Choroid plexus epithelial cell (primary cell): ENCODE data around the gene KIRREL3.

Experiments used
- DNase-seq: peaks from one replicate; pipeline ENCODE4 v3.0.0-alpha.2; 2010; ENCODE audit warnings: low read depth
- H3K4me3 ChIP-seq: 2 replicates; pipeline ENCODE4 v1.5.1; 2011; ENCODE audit warnings: low read depth, mild to moderate bottlenecking, control low read depth, low read length, moderate library complexity
- TF ChIP-seq, protein P1 (sequence below): conservative IDR thresholded peaks from 2 replicates; pipeline ENCODE4 v1.5.1; 2011; ENCODE audit warnings: low read depth, mild to moderate bottlenecking, control low read depth, inconsistent platforms, low read length, moderate library complexity

KIRREL3 gene

DNA sequence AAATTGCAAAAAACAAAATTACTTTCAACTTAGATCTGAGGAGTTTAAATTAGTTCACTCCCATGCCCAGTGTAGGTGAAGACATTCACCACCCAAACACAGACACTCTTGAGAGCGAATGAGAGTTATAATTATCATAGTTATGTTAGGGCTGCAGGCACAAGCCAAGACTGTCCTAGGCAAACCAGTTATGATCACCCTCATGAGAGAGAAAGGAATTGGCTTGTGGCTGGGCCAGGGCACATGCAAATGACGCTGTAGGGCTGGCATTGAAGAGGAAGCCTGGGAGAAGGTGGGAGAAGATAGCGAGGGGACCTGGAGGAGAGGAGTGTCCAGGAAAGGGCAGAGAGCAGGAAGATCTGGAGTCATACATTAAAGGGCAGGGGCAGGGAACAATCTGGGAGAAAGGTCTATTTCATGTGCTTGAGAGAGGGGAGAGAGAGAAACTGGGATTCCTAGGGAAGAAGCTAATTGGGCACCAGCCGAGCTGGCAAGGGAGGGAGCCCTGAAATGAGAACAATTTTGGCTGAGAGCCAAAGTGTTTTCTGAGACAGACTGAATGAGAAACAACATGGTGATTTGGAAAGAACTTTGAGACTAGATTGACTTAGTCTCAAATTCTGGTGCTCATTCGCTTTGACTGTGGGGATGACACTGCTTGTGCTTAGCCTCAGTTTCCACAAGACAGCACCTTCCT lies 279.9 kb downstream of the KIRREL3 start:
- no peak for DNase-seq
- no peak overlapping the region for H3K4me3 ChIP-seq
- TF ChIP-seq, protein P1, sequence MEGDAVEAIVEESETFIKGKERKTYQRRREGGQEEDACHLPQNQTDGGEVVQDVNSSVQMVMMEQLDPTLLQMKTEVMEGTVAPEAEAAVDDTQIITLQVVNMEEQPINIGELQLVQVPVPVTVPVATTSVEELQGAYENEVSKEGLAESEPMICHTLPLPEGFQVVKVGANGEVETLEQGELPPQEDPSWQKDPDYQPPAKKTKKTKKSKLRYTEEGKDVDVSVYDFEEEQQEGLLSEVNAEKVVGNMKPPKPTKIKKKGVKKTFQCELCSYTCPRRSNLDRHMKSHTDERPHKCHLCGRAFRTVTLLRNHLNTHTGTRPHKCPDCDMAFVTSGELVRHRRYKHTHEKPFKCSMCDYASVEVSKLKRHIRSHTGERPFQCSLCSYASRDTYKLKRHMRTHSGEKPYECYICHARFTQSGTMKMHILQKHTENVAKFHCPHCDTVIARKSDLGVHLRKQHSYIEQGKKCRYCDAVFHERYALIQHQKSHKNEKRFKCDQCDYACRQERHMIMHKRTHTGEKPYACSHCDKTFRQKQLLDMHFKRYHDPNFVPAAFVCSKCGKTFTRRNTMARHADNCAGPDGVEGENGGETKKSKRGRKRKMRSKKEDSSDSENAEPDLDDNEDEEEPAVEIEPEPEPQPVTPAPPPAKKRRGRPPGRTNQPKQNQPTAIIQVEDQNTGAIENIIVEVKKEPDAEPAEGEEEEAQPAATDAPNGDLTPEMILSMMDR: no peak

DNA sequence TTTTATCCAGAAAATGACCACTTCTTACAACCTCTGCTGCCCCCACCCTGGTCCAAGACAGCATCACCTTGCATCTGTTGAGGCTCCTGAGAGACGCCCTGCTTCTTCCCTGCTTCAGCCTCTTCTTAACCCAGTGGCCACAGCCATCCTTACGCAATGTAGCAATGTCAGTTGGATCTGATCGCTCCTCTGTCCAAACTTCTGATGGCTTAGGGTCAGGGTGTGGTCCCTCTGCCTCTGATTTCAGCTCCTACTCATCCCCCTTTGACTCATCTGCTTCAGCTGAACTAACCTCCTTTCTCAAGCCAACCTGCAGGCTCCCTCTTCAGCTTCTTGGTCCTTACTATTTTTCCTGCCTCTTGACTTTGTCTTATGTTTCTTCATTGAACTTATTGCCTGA lies 280.8 kb downstream of the KIRREL3 start:
- no peak for DNase-seq
- TF ChIP-seq, protein P1: no peak
- H3K4me3 ChIP-seq: no peak overlapping the region

DNA sequence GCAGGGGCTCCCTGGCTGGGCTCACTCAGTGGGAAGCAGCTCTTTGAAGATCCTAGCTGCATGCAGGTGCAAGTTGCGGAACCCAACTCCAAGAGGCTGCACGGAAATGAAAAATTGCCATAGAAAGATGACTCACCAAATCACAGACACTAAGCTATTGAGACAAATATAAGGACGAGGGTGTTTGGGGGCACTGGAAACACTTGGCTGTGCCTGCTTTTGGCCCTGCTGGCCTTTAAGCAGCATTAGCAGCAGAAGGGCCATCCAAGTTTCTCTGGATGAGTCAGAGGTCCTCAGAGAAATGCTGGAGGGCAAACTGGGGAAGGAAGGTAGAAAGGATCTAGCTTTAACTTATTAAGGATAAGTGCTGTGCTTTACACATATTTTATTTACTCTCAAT lies 282.3 kb downstream of the KIRREL3 start:
- no peak overlapping the region for H3K4me3 ChIP-seq
- TF ChIP-seq, protein P1: no peak
- no peak for DNase-seq

DNA sequence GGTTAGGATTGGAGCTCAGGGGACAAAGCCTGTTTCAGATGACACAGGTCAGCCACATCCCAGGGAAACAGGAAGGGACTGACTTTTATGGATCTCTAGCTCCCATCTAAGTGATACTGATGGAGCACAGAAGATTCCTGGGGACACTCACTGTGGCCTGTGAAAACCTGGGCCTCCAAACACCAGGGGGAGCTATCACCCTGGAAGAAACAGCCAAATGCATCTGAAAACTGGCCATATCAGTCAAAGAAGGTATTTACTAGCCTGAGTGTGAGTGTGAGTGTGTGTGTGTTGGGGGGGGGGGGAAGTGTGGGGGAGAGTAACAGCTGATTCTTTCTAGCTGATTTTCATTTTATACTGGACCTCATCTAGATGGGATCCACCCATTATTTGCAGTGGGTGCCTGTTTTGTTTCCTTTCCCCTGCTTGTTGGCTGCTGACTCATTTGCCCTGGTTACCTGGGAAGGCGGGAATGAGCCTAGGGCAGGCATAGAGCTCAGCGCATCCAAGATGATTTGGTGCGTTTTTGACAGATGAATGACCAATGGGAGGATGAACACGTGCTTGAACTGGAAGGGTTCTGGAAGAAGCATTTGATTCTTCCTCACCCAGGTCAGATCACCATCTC lies 284.0 kb downstream of the KIRREL3 start:
- no peak overlapping the region for H3K4me3 ChIP-seq
- DNase-seq: peak; percentile 2
- TF ChIP-seq, protein P1: peak; percentile 33

DNA sequence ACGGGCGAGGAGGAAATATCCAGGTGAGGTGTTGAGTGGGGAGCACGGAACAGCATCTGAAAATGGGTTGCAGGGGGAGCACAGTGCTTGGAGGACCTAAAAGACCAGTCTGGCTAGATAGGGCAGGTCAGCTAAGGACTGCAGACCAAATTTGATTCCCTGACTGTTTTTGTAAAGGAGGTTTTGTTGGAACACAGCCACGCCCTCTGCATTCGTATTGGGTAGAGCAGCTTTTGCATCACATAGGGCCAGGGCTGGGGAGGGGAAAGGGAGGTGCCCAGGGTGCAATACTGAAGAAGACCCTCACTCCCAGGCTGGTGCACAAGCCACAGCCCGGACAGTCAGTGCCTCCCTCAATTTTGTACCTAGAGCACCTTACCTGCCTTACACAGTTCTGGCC lies 286.8 kb downstream of the KIRREL3 start:
- DNase-seq: no peak
- TF ChIP-seq, protein P1: no peak

DNA sequence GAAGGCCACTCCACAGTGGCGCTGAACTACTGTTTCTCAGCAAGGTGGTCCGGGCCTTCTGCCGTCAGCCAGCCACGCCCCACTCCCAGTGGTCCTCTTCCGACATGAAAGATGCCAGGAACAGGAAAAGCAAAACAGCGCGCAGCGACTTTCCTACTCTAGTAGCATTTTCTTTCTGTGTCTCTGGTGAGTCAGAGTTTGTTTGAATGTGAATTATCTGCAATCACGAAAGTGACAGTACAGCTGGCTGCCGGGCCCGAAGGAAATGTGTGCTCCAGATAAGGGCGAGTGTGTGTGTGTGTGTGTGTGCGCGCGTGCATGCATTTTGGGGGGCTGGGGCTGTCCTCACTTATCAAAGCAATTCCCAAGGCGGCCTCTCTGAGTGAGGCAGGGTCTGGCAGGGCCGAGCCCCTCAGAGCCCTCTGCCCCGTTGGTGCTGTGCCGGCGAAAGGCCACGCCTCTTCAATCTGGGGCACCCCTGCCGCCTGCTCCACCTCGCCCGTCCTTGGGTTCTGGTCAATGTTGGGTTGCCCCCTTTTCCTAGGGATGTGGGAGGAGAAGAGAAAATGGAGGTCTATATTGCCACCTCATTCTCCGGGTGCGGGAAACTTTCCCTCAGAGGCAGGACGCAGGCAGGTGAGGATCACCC lies 288.5 kb downstream of the KIRREL3 start:
- no peak for DNase-seq
- TF ChIP-seq, protein P1: no peak
- H3K4me3 ChIP-seq: no peak overlapping the region

More for the DNA sequence above, 286.8 kb downstream of the KIRREL3 start:
- H3K4me3 ChIP-seq: no peak overlapping the region
